WTC11 (cell line): ENCODE results near the gene FOXO1.

Experiments
- FOXK1 ChIP-seq: sonication (generic); formaldehyde crosslinking; IDR thresholded peaks from 2 replicates; pipeline ENCODE4 v1.8.0; 2022; ENCODE audit warnings: mild to moderate bottlenecking, moderate library complexity, missing genetic modification reagents
- GTF2I ChIP-seq: fragments of 250-450 bp; sonication (Bioruptor Pico); conservative IDR thresholded peaks from 2 replicates; pipeline ENCODE4 v1.4.0; 2021; ENCODE audit warnings: mild to moderate bottlenecking
- NFYB ChIP-seq: sonication (generic); formaldehyde crosslinking; conservative IDR thresholded peaks from 2 replicates; pipeline ENCODE4 v1.8.0; 2022; ENCODE audit warnings: low read depth, missing genetic modification reagents
- OVOL2 ChIP-seq: fragments of 250-450 bp; sonication (Bioruptor Pico); IDR thresholded peaks from 2 replicates; pipeline ENCODE4 v1.9.0; 2021; ENCODE audit warnings: mild to moderate bottlenecking, borderline replicate concordance
- RORB ChIP-seq: fragments of 250-450 bp; sonication (Bioruptor Pico); IDR thresholded peaks from 2 replicates; pipeline ENCODE4 v1.9.0; 2021; ENCODE audit warnings: mild to moderate bottlenecking
- ZNF138 ChIP-seq: sonication (generic); formaldehyde crosslinking; conservative IDR thresholded peaks from 2 replicates; pipeline ENCODE4 v1.8.1; 2022; ENCODE audit warnings: mild to moderate bottlenecking, moderate library complexity, missing genetic modification reagents
- TF ChIP-seq, protein P1 (sequence below): fragments of 200-600 bp; IDR thresholded peaks from 2 replicates; pipeline ENCODE4 v1.8.0; 2022; ENCODE audit warnings: antibody characterized with exemption
- TF ChIP-seq, protein P2 (sequence below): sonication (generic); formaldehyde crosslinking; IDR thresholded peaks from 2 replicates; pipeline ENCODE4 v1.8.0; 2022; ENCODE audit warnings: mild to moderate bottlenecking, missing genetic modification reagents
- TF ChIP-seq, protein P3 (sequence below): sonication (generic); formaldehyde crosslinking; IDR thresholded peaks from 2 replicates; pipeline ENCODE4 v1.8.1; 2023; ENCODE audit warnings: mild to moderate bottlenecking, missing genetic modification reagents, moderate library complexity

DNA sequence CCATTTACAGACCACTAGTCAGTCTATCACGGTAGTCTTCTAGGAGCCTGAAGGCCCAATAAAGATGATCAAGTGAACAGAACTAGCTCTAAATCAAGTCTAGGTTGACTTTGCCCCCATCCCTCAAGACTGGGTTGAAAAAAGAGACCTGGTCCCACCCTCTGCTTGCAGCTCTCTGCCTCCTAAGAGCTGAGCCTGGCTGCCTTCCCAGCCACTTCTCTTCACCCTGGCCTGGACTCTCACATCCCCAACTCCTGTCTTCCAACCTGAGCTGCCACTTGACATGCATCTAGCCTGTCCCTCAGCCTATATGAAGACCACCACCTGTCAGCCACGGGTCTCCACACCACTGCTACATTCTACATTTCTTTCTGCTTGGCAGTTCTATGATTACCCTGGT lies 99.6 kb downstream of the FOXO1 start:
- TF ChIP-seq NFYB = no peak
- TF ChIP-seq FOXK1 (CRISPR knock-in tag) = no peak
- TF ChIP-seq, protein P1, sequence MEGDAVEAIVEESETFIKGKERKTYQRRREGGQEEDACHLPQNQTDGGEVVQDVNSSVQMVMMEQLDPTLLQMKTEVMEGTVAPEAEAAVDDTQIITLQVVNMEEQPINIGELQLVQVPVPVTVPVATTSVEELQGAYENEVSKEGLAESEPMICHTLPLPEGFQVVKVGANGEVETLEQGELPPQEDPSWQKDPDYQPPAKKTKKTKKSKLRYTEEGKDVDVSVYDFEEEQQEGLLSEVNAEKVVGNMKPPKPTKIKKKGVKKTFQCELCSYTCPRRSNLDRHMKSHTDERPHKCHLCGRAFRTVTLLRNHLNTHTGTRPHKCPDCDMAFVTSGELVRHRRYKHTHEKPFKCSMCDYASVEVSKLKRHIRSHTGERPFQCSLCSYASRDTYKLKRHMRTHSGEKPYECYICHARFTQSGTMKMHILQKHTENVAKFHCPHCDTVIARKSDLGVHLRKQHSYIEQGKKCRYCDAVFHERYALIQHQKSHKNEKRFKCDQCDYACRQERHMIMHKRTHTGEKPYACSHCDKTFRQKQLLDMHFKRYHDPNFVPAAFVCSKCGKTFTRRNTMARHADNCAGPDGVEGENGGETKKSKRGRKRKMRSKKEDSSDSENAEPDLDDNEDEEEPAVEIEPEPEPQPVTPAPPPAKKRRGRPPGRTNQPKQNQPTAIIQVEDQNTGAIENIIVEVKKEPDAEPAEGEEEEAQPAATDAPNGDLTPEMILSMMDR = no peak
- TF ChIP-seq, protein P2, sequence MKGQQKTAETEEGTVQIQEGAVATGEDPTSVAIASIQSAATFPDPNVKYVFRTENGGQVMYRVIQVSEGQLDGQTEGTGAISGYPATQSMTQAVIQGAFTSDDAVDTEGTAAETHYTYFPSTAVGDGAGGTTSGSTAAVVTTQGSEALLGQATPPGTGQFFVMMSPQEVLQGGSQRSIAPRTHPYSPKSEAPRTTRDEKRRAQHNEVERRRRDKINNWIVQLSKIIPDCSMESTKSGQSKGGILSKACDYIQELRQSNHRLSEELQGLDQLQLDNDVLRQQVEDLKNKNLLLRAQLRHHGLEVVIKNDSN (CRISPR knock-in tag) = no peak
- TF ChIP-seq, protein P3, sequence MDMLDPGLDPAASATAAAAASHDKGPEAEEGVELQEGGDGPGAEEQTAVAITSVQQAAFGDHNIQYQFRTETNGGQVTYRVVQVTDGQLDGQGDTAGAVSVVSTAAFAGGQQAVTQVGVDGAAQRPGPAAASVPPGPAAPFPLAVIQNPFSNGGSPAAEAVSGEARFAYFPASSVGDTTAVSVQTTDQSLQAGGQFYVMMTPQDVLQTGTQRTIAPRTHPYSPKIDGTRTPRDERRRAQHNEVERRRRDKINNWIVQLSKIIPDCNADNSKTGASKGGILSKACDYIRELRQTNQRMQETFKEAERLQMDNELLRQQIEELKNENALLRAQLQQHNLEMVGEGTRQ (CRISPR knock-in tag) = no peak
- TF ChIP-seq ZNF138 (CRISPR knock-in tag) = no peak
- TF ChIP-seq OVOL2 (CRISPR knock-in tag) = no peak
- no peak for TF ChIP-seq RORB
- no peak for TF ChIP-seq GTF2I (CRISPR knock-in tag)
